K562 (cell line): Measurements from ENCODE around the gene CYB5RL. TPM values are rescaled to one million over a fixed set of nuclear protein-coding genes. Genes with fewer than 3 reads are reported as not detected.

Experiments
- KAT7 ChIP-seq: sonication (generic); formaldehyde crosslinking; IDR thresholded peaks from 2 replicates; pipeline ENCODE4 v1.8.0; 2022; ENCODE audit warnings: missing genetic modification reagents, mild to moderate bottlenecking, borderline replicate concordance
- polyA plus RNA-seq, 8 experiments: library from polyadenylated mRNA; depleted of rRNA in 4 of 8; stranded (reverse) in 5 of 8; unstranded in 3 of 8; fragments of >200 nt; fragmentation: Nextera tagmentation in 2 of 8; fragmentation: Illumina TruSeq in 1 of 8; extraction: Ambion mirVana in 2 of 8; extraction: Trizol in 1 of 8; gene quantifications; 2 replicates each; pipeline versions ENCODE4 v1.2.1 to v1.2.3, GENCODE V29; 2011 to 2014; ENCODE audit warnings: inconsistent platforms in 1 of 8, missing spikeins in 1 of 8
- total RNA-seq, 7 experiments: library from RNA; depleted of rRNA in 6 of 7; stranded (reverse); fragments of >200 nt in 6 of 7; fragmentation: Illumina TruSeq in 2 of 7; extraction: Trizol in 2 of 7; gene quantifications; 2 replicates each; pipeline versions ENCODE4 v1.2.1 to v1.2.3, GENCODE V29; 2011 to 2021; ENCODE audit warnings: low replicate concordance in 1 of 7
- TF ChIP-seq, protein P1 (sequence below), 2 experiments: fragments of 450-650 bp; formaldehyde crosslinking in 1 of 2; IDR thresholded peaks; 2 replicates each; pipeline versions ENCODE4 v1.4.0 to v1.6.1; 2014 to 2020; ENCODE audit warnings: mild to moderate bottlenecking in 2 of 2, borderline replicate concordance in 1 of 2, low read depth in 1 of 2

CYB5RL gene
- total and polyA plus RNA-seq, 9 of the 15 experiments (the other 6 are each of a cell fraction or from before 2014, with no cell fraction given), result 7.9 to 18.0 (median 11.2) TPM

DNA sequence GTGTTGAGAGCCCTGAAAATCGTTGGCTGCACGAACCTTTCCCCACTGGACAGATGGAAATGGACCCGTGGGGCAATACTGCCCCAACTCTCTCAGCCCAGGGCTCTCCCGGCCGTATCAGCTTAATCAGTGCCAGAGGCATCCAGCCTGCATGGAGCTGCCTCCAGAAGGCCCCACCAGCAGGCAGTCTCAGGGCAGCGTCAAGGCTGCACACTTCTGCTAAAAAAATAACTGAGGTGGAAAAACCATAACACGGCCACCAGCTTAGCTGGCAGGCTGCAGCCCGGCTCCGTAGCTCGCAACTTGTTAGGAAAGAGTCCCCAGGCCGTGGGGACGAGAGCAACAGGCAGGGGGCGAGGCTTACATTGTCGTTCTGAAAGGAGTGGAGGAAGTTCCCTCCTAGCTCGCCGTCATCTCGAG lies 28.1 kb upstream of the CYB5RL start (continued):
- TF ChIP-seq, protein P1, sequence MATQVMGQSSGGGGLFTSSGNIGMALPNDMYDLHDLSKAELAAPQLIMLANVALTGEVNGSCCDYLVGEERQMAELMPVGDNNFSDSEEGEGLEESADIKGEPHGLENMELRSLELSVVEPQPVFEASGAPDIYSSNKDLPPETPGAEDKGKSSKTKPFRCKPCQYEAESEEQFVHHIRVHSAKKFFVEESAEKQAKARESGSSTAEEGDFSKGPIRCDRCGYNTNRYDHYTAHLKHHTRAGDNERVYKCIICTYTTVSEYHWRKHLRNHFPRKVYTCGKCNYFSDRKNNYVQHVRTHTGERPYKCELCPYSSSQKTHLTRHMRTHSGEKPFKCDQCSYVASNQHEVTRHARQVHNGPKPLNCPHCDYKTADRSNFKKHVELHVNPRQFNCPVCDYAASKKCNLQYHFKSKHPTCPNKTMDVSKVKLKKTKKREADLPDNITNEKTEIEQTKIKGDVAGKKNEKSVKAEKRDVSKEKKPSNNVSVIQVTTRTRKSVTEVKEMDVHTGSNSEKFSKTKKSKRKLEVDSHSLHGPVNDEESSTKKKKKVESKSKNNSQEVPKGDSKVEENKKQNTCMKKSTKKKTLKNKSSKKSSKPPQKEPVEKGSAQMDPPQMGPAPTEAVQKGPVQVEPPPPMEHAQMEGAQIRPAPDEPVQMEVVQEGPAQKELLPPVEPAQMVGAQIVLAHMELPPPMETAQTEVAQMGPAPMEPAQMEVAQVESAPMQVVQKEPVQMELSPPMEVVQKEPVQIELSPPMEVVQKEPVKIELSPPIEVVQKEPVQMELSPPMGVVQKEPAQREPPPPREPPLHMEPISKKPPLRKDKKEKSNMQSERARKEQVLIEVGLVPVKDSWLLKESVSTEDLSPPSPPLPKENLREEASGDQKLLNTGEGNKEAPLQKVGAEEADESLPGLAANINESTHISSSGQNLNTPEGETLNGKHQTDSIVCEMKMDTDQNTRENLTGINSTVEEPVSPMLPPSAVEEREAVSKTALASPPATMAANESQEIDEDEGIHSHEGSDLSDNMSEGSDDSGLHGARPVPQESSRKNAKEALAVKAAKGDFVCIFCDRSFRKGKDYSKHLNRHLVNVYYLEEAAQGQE (IDR thresholded peaks at IDR 0.05; ENCODE audit: borderline replicate concordance), result no peak
- TF ChIP-seq, protein P1 (CRISPR knock-in tag; IDR thresholded peaks at IDR 0.05; ENCODE audit: low read depth), result no peak
- TF ChIP-seq KAT7 (CRISPR knock-in tag), result no peak
